H1 (cell line): ENCODE data around the gene DMXL2. TPM values are rescaled to one million over a fixed set of nuclear protein-coding genes. Genes with fewer than 3 reads are reported as not detected.

ENCODE experiments used
- CHD1 ChIP-seq: IDR thresholded peaks from 2 replicates; pipeline ENCODE4 v1.6.1; 2012; ENCODE audit warnings: low read depth, low read length, improper control_type of control experiment
- CHD7 ChIP-seq: fragments of 300-600 bp; sonication (generic); IDR thresholded peaks from 2 replicates; pipeline ENCODE4 v1.7.1; 2012; ENCODE audit warnings: low read length, moderate library complexity, mild to moderate bottlenecking, inconsistent platforms; ENCODE audit not compliant: insufficient replicate concordance
- FOSL1 ChIP-seq: IDR thresholded peaks from 2 replicates; pipeline ENCODE4 v1.6.1; 2011; ENCODE audit warnings: mild to moderate bottlenecking, low read depth, low read length, moderate library complexity; ENCODE audit not compliant: insufficient read depth
- KDM4A ChIP-seq: IDR thresholded peaks from one replicate; pipeline ENCODE4 v1.7.1; 2012; ENCODE audit warnings: low read depth, mild to moderate bottlenecking, moderate library complexity, low read length, inconsistent platforms; ENCODE audit not compliant: severe bottlenecking
- polyA plus RNA-seq, 7 experiments: library from polyadenylated mRNA; depleted of rRNA in 3 of 7; stranded (reverse) in 5 of 7; unstranded in 2 of 7; fragments of >200 nt in 5 of 7; fragments of 200-250 nt in 2 of 7; gene quantifications; 1 replicate in 5 of 7; 2 replicates in 1 of 7; 4 replicates in 1 of 7; pipeline versions ENCODE4 v1.2.1 to v1.2.3, GENCODE V29; 2011 to 2013; ENCODE audit warnings: missing spikeins in 2 of 7, mixed read lengths in 2 of 7
- total RNA-seq: library from RNA; stranded (reverse); fragmentation: NEBNext Ultra II Directional; extraction: Animal tissue kit (Norgen Biotek cat#: 25700); gene quantifications from 2 replicates; pipeline ENCODE4 v1.2.1, GENCODE V29; 2021

Gene DMXL2
- total and polyA plus RNA-seq, 2 of the 8 experiments (the other 6 are each of a cell fraction or from before 2014, with no cell fraction given), result 9.5 to 10.6 TPM

GRCh38 chr15:51475736-51476135 is 146.8 kb downstream of the DMXL2 start (continued):
- TF ChIP-seq CHD7 (no peak), KDM4A (no peak), CHD1 (no peak), FOSL1 (no peak)
